Measurements from ENCODE around the gene CDC27. TPM values are rescaled to one million over a fixed set of nuclear protein-coding genes. Genes with fewer than 3 reads are reported as not detected.
"Not testable (repeated sequence)": the region's sequence is repeated elsewhere in the genome, so short reads cannot be mapped to it uniquely, and the experiment has no call there.

The CDC27 gene
- total RNA-seq, 1 donor: 61.6 TPM

- Histone ChIP-seq H3K9me3 (ENCODE audit: low read depth, low read length) (no peaks in the 10 kb centered on the region), H3K4me1 (ENCODE audit: insufficient read depth, low read length) (no peaks in the 10 kb centered on the region), H3K27me3 (ENCODE audit: insufficient read depth, low read length) (no peaks in the 10 kb centered on the region), H3K4me3 (ENCODE audit: low read length) (no peak overlapping the region)
Observed at GRCh38 chr17:47162013-47162622, 27.0 kb downstream of the CDC27 start.

GRCh38 chr17:47159315-47159714, 29.8 kb downstream of the CDC27 start:
- Histone ChIP-seq H3K4me1 (ENCODE audit: insufficient read depth, low read length) (no peaks in the 10 kb centered on the region), H3K9me3 (ENCODE audit: low read depth, low read length) (no peaks in the 10 kb centered on the region), H3K4me3 (ENCODE audit: low read length) (no peak overlapping the region), H3K27me3 (ENCODE audit: insufficient read depth, low read length) (no peaks in the 10 kb centered on the region)

- Histone ChIP-seq H3K4me1 (ENCODE audit: insufficient read depth, low read length) (no peaks in the 10 kb centered on the region), H3K27me3 (ENCODE audit: insufficient read depth, low read length) (no peaks in the 10 kb centered on the region), H3K4me3 (ENCODE audit: low read length) (no peak overlapping the region), H3K9me3 (ENCODE audit: low read depth, low read length) (no peaks in the 10 kb centered on the region)
Observed at GRCh38 chr17:47145351-47145750, 43.7 kb downstream of the CDC27 start.

GRCh38 chr17:47135235-47135634, 53.9 kb downstream of the CDC27 start:
- H3K27me3 ChIP-seq (ENCODE audit: insufficient read depth, low read length): no peaks in the 10 kb centered on the region
- no peaks in the 10 kb centered on the region for H3K9me3 ChIP-seq (ENCODE audit: low read depth, low read length)
- H3K4me1 ChIP-seq (ENCODE audit: insufficient read depth, low read length): no peaks in the 10 kb centered on the region
- no peak overlapping the region for H3K4me3 ChIP-seq (ENCODE audit: low read length)

GRCh38 chr17:47134354-47134753, 54.7 kb downstream of the CDC27 start:
- H3K4me1 ChIP-seq (ENCODE audit: insufficient read depth, low read length); H3K9me3 ChIP-seq (ENCODE audit: low read depth, low read length); H3K4me3 ChIP-seq (ENCODE audit: low read length); H3K27me3 ChIP-seq (ENCODE audit: insufficient read depth, low read length): not testable (repeated sequence)

- H3K27me3 ChIP-seq (ENCODE audit: insufficient read depth, low read length): no peaks in the 10 kb centered on the region
- H3K4me3 ChIP-seq (ENCODE audit: low read length): no peak overlapping the region
- H3K4me1 ChIP-seq (ENCODE audit: insufficient read depth, low read length): no peaks in the 10 kb centered on the region
Observed at GRCh38 chr17:47131761-47132160, 57.3 kb downstream of the CDC27 start.

GRCh38 chr17:47126835-47127234, 62.3 kb downstream of the CDC27 start:
- H3K27me3 ChIP-seq (ENCODE audit: insufficient read depth, low read length); H3K9me3 ChIP-seq (ENCODE audit: low read depth, low read length); H3K4me1 ChIP-seq (ENCODE audit: insufficient read depth, low read length); H3K4me3 ChIP-seq (ENCODE audit: low read length): not testable (repeated sequence)

More at GRCh38 chr17:47131761-47132160, 57.3 kb downstream of the CDC27 start:
- H3K9me3 ChIP-seq (ENCODE audit: low read depth, low read length): no peaks in the 10 kb centered on the region

- not testable (repeated sequence) for H3K9me3 ChIP-seq (ENCODE audit: low read depth, low read length); H3K4me1 ChIP-seq (ENCODE audit: insufficient read depth, low read length); H3K27me3 ChIP-seq (ENCODE audit: insufficient read depth, low read length); H3K4me3 ChIP-seq (ENCODE audit: low read length)
Observed at GRCh38 chr17:47123262-47123661, 65.8 kb downstream of the CDC27 start.

- Histone ChIP-seq H3K4me3 (ENCODE audit: low read length) (no peak overlapping the region), H3K9me3 (ENCODE audit: low read depth, low read length) (no peaks in the 10 kb centered on the region), H3K27me3 (ENCODE audit: insufficient read depth, low read length) (no peaks in the 10 kb centered on the region), H3K4me1 (ENCODE audit: insufficient read depth, low read length) (no peaks in the 10 kb centered on the region)
Observed at GRCh38 chr17:47120521-47121095, 68.5 kb downstream of the CDC27 start.

- Histone ChIP-seq H3K4me3 (ENCODE audit: low read length) (no peak overlapping the region), H3K9me3 (ENCODE audit: low read depth, low read length) (no peaks in the 10 kb centered on the region), H3K27me3 (ENCODE audit: insufficient read depth, low read length) (no peaks in the 10 kb centered on the region), H3K4me1 (ENCODE audit: insufficient read depth, low read length) (no peaks in the 10 kb centered on the region)
Observed at GRCh38 chr17:47119746-47120520, 69.2 kb downstream of the CDC27 start.

GRCh38 chr17:47117386-47117785, 71.7 kb downstream of the CDC27 start:
- H3K9me3 ChIP-seq (ENCODE audit: low read depth, low read length): no peaks in the 10 kb centered on the region
- H3K4me1 ChIP-seq (ENCODE audit: insufficient read depth, low read length): no peaks in the 10 kb centered on the region
- no peaks in the 10 kb centered on the region for H3K27me3 ChIP-seq (ENCODE audit: insufficient read depth, low read length)
- H3K4me3 ChIP-seq (ENCODE audit: low read length): no peak overlapping the region

GRCh38 chr17:47106130-47106529, 83.0 kb downstream of the CDC27 start:
- Histone ChIP-seq H3K4me1 (ENCODE audit: insufficient read depth, low read length) (no peaks in the 10 kb centered on the region), H3K9me3 (ENCODE audit: low read depth, low read length) (no peaks in the 10 kb centered on the region), H3K27me3 (ENCODE audit: insufficient read depth, low read length) (no peaks in the 10 kb centered on the region), H3K4me3 (ENCODE audit: low read length) (no peak overlapping the region)

GRCh38 chr17:47105246-47105645, 83.8 kb downstream of the CDC27 start:
- H3K4me3 ChIP-seq (ENCODE audit: low read length); H3K27me3 ChIP-seq (ENCODE audit: insufficient read depth, low read length); H3K4me1 ChIP-seq (ENCODE audit: insufficient read depth, low read length); H3K9me3 ChIP-seq (ENCODE audit: low read depth, low read length): not testable (repeated sequence)

- no peaks in the 10 kb centered on the region for H3K27me3 ChIP-seq (ENCODE audit: insufficient read depth, low read length)
- peaks cover 13% of the 10 kb centered on the region for H3K4me1 ChIP-seq (ENCODE audit: insufficient read depth, low read length)
- H3K4me3 ChIP-seq (ENCODE audit: low read length): no peak overlapping the region
- H3K9me3 ChIP-seq (ENCODE audit: low read depth, low read length): no peaks in the 10 kb centered on the region
Observed at GRCh38 chr17:47102914-47103313, 86.2 kb downstream of the CDC27 start.

GRCh38 chr17:47099987-47100711, 88.9 kb downstream of the CDC27 start:
- no peaks in the 10 kb centered on the region for H3K27me3 ChIP-seq (ENCODE audit: insufficient read depth, low read length)

More at GRCh38 chr17:47099987-47100711, 88.9 kb downstream of the CDC27 start:
- H3K9me3 ChIP-seq (ENCODE audit: low read depth, low read length): no peaks in the 10 kb centered on the region
- H3K4me3 ChIP-seq (ENCODE audit: low read length): peak overlapping the region; percentile 88
- H3K4me1 ChIP-seq (ENCODE audit: insufficient read depth, low read length): peaks cover 21% of the 10 kb centered on the region
